Measurements from ENCODE around the gene MEG3.

DNA sequence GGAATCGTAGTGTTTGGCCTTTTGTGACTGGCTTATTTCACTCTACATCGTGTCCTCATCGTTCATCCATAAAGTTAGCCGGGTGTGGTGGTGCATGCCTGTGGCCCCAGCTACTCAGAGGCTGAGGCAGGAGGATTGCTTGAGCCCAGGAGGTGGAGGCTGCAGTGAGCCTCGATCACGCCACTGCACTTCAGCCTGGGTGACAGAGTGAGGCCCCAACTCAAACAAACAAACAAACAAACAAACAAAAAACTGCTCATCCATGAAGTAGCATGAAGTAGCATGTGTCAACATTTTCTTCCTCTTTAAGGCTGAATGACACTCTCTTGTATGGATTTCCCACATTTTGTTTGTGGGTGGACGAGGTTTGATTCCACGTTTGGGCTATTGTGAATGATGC lies 44.0 kb upstream of the MEG3 start:
- TF ChIP-seq POLR2AphosphoS5 (IDR thresholded peaks at IDR 0.05; ENCODE audit: borderline replicate concordance, low read depth, low read length) (no peak), EZH2 (IDR thresholded peaks at IDR 0.05) (no peak)

Measured in SK-N-MC (cell line).